HepG2 (cell line): ENCODE data around the gene TEX19. TPM values are rescaled to one million over a fixed set of nuclear protein-coding genes. Genes with fewer than 3 reads are reported as not detected.

Source experiments
- AHR ChIP-seq: IDR thresholded peaks from 2 replicates; pipeline ENCODE4 v1.6.1; 2018; ENCODE audit warnings: missing genetic modification reagents, missing compliant biosample characterization
- ARNT2 ChIP-seq: sonication (generic); formaldehyde crosslinking; IDR thresholded peaks from 2 replicates; pipeline ENCODE4 v1.8.0; 2022; ENCODE audit warnings: mild to moderate bottlenecking, low read depth, missing genetic modification reagents, moderate library complexity
- ELF3 ChIP-seq: IDR thresholded peaks from 2 replicates; pipeline ENCODE4 v1.6.1; 2016; ENCODE audit warnings: missing genetic modification reagents, missing compliant biosample characterization
- FOXO1 ChIP-seq: sonication (generic); formaldehyde crosslinking; IDR thresholded peaks from 2 replicates; pipeline ENCODE4 v1.4.0; 2020; ENCODE audit warnings: missing genetic modification reagents
- GABPA ChIP-seq, 2 experiments: IDR thresholded peaks; 2 replicates each; pipeline ENCODE4 v1.6.1; 2011 to 2016; ENCODE audit warnings: low read depth in 2 of 2, low read length in 1 of 2, missing biosample characterization in 1 of 2, missing genetic modification characterization in 1 of 2
- HOXA5 ChIP-seq: sonication (generic); formaldehyde crosslinking; IDR thresholded peaks from 2 replicates; pipeline ENCODE4 v1.4.0; 2020; ENCODE audit warnings: missing genetic modification reagents
- MED1 ChIP-seq: sonication (generic); formaldehyde crosslinking; IDR thresholded peaks from 2 replicates; pipeline ENCODE4 v1.4.0; 2020; ENCODE audit warnings: missing genetic modification reagents
- MTA3 ChIP-seq: sonication (generic); formaldehyde crosslinking; IDR thresholded peaks from 2 replicates; pipeline ENCODE4 v1.4.0; 2020; ENCODE audit warnings: missing genetic modification reagents
- NFE2L2 ChIP-seq: fragments of 150-350 bp; IDR thresholded peaks from 2 replicates; pipeline ENCODE4 v1.6.1; 2014; ENCODE audit warnings: low read length
- NPAS2 ChIP-seq: sonication (generic); formaldehyde crosslinking; IDR thresholded peaks from 2 replicates; pipeline ENCODE4 v1.8.0; 2022; ENCODE audit warnings: mild to moderate bottlenecking, missing genetic modification reagents, borderline replicate concordance
- PHF8 ChIP-seq: sonication (generic); formaldehyde crosslinking; IDR thresholded peaks from 2 replicates; pipeline ENCODE4 v1.5.0; 2020; ENCODE audit warnings: missing genetic modification reagents
- PITX1 ChIP-seq: sonication (generic); formaldehyde crosslinking; IDR thresholded peaks from 2 replicates; pipeline ENCODE4 v1.5.1; 2020; ENCODE audit warnings: mild to moderate bottlenecking, missing genetic modification reagents
- POLR2G ChIP-seq: fragments of 200-400 bp; formaldehyde crosslinking; IDR thresholded peaks from 2 replicates; pipeline ENCODE4 v1.6.1; 2018; ENCODE audit warnings: mild to moderate bottlenecking, low read depth, low read length, moderate library complexity
- RNF2 ChIP-seq: fragments of 450-650 bp; conservative IDR thresholded peaks from 2 replicates; pipeline ENCODE4 v1.6.1; 2016; ENCODE audit warnings: low read depth
- RXRB ChIP-seq: IDR thresholded peaks from 2 replicates; pipeline ENCODE4 v1.6.1; 2016; ENCODE audit warnings: borderline replicate concordance, missing genetic modification reagents, missing compliant biosample characterization
- SIN3B ChIP-seq: fragments of 150-350 bp; IDR thresholded peaks from 2 replicates; pipeline ENCODE4 v1.6.1; 2014; ENCODE audit warnings: low read length
- SP1 ChIP-seq, 2 experiments: fragments of 450-650 bp in 1 of 2; sonication (generic) in 1 of 2; formaldehyde crosslinking in 1 of 2; IDR thresholded peaks; 2 replicates each; pipeline versions ENCODE4 v1.4.0 to v1.6.1; 2016 to 2020; ENCODE audit warnings: missing genetic modification reagents in 1 of 2
- ZBTB7B ChIP-seq: sonication (generic); formaldehyde crosslinking; IDR thresholded peaks from 2 replicates; pipeline ENCODE4 v1.4.0; 2020; ENCODE audit warnings: missing genetic modification reagents
- ZFY ChIP-seq: sonication (generic); formaldehyde crosslinking; IDR thresholded peaks from 2 replicates; pipeline ENCODE4 v1.4.0; 2020; ENCODE audit warnings: missing genetic modification reagents
- ZKSCAN5 ChIP-seq: sonication (generic); formaldehyde crosslinking; IDR thresholded peaks from 2 replicates; pipeline ENCODE4 v1.5.1; 2020; ENCODE audit warnings: mild to moderate bottlenecking, missing genetic modification reagents
- ZNF121 ChIP-seq: sonication (generic); formaldehyde crosslinking; IDR thresholded peaks from 2 replicates; pipeline ENCODE4 v1.5.0; 2020; ENCODE audit warnings: mild to moderate bottlenecking, missing genetic modification reagents
- ZNF574 ChIP-seq: sonication (generic); formaldehyde crosslinking; IDR thresholded peaks from 2 replicates; pipeline ENCODE4 v1.4.0; 2020; ENCODE audit warnings: missing genetic modification reagents
- polyA plus RNA-seq, 8 experiments: library from polyadenylated mRNA; depleted of rRNA in 3 of 8; stranded (reverse) in 7 of 8; unstranded in 1 of 8; fragments of >200 nt; fragmentation: Illumina TruSeq in 4 of 8; extraction: Trizol in 4 of 8; gene quantifications; 2 replicates each; pipeline versions ENCODE4 v1.2.1 to v1.2.3, GENCODE V29; 2011 to 2016; ENCODE audit warnings: low read depth in 4 of 8, missing spikeins in 1 of 8, mixed read lengths in 1 of 8; ENCODE audit not compliant: insufficient read depth in 1 of 8
- total RNA-seq, 5 experiments: library from RNA; depleted of rRNA; stranded (reverse); fragments of >200 nt; fragmentation: Illumina TruSeq; extraction: Trizol; gene quantifications; 2 replicates each; pipeline ENCODE4 v1.2.3, GENCODE V29; 2016; ENCODE audit warnings: low read depth in 1 of 5
- TF ChIP-seq, protein P1 (sequence below): sonication (generic); formaldehyde crosslinking; IDR thresholded peaks from 2 replicates; pipeline ENCODE4 v1.4.0; 2020; ENCODE audit warnings: missing genetic modification reagents; ENCODE audit errors: not compliant biosample characterization
- TF ChIP-seq, protein P2 (sequence below): sonication (generic); formaldehyde crosslinking; IDR thresholded peaks from 2 replicates; pipeline ENCODE4 v1.8.0; 2022; ENCODE audit warnings: mild to moderate bottlenecking, missing genetic modification reagents, borderline replicate concordance
- TF ChIP-seq, protein P3 (sequence below): sonication (generic); formaldehyde crosslinking; IDR thresholded peaks from 2 replicates; pipeline ENCODE4 v1.4.0; 2020; ENCODE audit warnings: missing genetic modification reagents
- TF ChIP-seq, protein P4 (sequence below): IDR thresholded peaks from 2 replicates; pipeline ENCODE4 v1.6.1; 2016

TEX19 gene
- total and polyA plus RNA-seq, 2 of the 13 experiments (the other 11 are each of a cell fraction or from before 2014, with no cell fraction given), result 1.3 to 6.0 TPM

- 0 out of 2 replicates have a peak, but pooled peaks have one; percentile 10 for TF ChIP-seq ZNF574 (CRISPR knock-in tag)
- TF ChIP-seq RNF2, result no peak
- TF ChIP-seq, protein P1, sequence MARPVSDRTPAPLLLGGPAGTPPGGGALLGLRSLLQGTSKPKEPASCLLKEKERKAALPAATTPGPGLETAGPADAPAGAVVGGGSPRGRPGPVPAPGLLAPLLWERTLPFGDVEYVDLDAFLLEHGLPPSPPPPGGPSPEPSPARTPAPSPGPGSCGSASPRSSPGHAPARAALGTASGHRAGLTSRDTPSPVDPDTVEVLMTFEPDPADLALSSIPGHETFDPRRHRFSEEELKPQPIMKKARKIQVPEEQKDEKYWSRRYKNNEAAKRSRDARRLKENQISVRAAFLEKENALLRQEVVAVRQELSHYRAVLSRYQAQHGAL (CRISPR knock-in tag), result no peak
- TF ChIP-seq SIN3B, result no peak
- no peak for TF ChIP-seq PITX1
- TF ChIP-seq ARNT2 (CRISPR knock-in tag), result no peak
- peak; percentile 49; the same call in 1 of the 2 replicates for TF ChIP-seq MED1 (CRISPR knock-in tag)
- TF ChIP-seq NFE2L2, result no peak
- TF ChIP-seq MTA3 (CRISPR knock-in tag), result no peak
- peak; percentile 45; the same call in 1 of the 2 replicates for TF ChIP-seq RXRB (CRISPR knock-in tag)
- TF ChIP-seq GABPA (IDR thresholded peaks at IDR 0.05; ENCODE audit: low read depth, low read length), result no peak
- no peak for TF ChIP-seq GABPA (CRISPR knock-in tag; IDR thresholded peaks at IDR 0.05; ENCODE audit: low read depth)
- TF ChIP-seq SP1 (IDR thresholded peaks at IDR 0.05), result no peak
- TF ChIP-seq SP1 (CRISPR knock-in tag; IDR thresholded peaks at IDR 0.05), result no peak
- TF ChIP-seq FOXO1 (CRISPR knock-in tag), result no peak
- peak; percentile 17; the same call in 1 of the 2 replicates for TF ChIP-seq ZFY (CRISPR knock-in tag)
- TF ChIP-seq POLR2G, result peak; percentile 32; the same call in 1 of the 2 replicates
- TF ChIP-seq NPAS2 (CRISPR knock-in tag), result no peak
- no peak for TF ChIP-seq AHR (CRISPR knock-in tag)
- TF ChIP-seq, protein P2, sequence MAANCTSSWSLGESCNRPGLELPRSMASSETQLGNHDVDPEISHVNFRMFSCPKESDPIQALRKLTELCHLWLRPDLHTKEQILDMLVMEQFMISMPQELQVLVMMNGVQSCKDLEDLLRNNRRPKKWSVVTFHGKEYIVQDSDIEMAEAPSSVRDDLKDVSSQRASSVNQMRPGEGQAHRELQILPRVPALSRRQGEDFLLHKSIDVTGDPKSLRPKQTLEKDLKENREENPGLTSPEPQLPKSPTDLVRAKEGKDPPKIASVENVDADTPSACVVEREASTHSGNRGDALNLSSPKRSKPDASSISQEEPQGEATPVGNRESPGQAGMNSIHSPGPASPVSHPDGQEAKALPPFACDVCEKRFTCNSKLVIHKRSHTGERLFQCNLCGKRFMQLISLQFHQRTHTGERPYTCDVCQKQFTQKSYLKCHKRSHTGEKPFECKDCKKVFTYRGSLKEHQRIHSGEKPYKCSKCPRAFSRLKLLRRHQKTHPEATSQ (CRISPR knock-in tag), result no peak
- no peak for TF ChIP-seq PHF8 (CRISPR knock-in tag)
- TF ChIP-seq ZNF121 (CRISPR knock-in tag), result no peak
- TF ChIP-seq, protein P3, sequence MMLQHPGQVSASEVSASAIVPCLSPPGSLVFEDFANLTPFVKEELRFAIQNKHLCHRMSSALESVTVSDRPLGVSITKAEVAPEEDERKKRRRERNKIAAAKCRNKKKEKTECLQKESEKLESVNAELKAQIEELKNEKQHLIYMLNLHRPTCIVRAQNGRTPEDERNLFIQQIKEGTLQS (CRISPR knock-in tag), result no peak
- TF ChIP-seq ZKSCAN5, result no peak
- TF ChIP-seq, protein P4, sequence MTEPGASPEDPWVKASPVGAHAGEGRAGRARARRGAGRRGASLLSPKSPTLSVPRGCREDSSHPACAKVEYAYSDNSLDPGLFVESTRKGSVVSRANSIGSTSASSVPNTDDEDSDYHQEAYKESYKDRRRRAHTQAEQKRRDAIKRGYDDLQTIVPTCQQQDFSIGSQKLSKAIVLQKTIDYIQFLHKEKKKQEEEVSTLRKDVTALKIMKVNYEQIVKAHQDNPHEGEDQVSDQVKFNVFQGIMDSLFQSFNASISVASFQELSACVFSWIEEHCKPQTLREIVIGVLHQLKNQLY (CRISPR knock-in tag), result no peak
- 0 out of 2 replicates have a peak, but pooled peaks have one; percentile 21 for TF ChIP-seq HOXA5 (CRISPR knock-in tag)
- TF ChIP-seq ZBTB7B, result 0 out of 2 replicates have a peak, but pooled peaks have one; percentile 25
- TF ChIP-seq ELF3 (CRISPR knock-in tag), result peak; percentile 73
Measured at GRCh38 chr17:82349287-82349701, 9.8 kb upstream of the TEX19 start (continued).
